ENCODE data around the gene KIF1B. TPM values are rescaled to one million over a fixed set of nuclear protein-coding genes. Genes with fewer than 3 reads are reported as not detected.
A peak's percentile ranks its signal among the peaks of the same experiment; 100 is the strongest.
"Not testable (repeated sequence)": the region's sequence is repeated elsewhere in the genome, so short reads cannot be mapped to it uniquely, and the experiment has no call there.

KIF1B gene
- total RNA-seq, 2 experiments from 2014 or later = 7.1 to 8.9 TPM

GRCh38 chr1:10217748-10218441 lies 7.5 kb downstream of the KIF1B start:
- no peak for TF ChIP-seq CTCF (IDR thresholded peaks at IDR 0.05)
- DNase-seq (no peak), ATAC-seq (peak; percentile 53)
- Mint-ChIP-seq H3K4me3 (no peak overlapping the region), H3K27ac (peak overlapping the region; percentile 33), H3K27me3 (no peaks in the 10 kb centered on the region), H3K9me3 (no peaks in the 10 kb centered on the region), H3K36me3 (ENCODE audit: low read depth) (peaks cover 1% of the 10 kb centered on the region), H3K4me1 (ENCODE audit: low read depth) (peaks cover 29% of the 10 kb centered on the region)
- ChIA-PET POLR2A (no interaction called here), CTCF (interaction anchor here (1.0 to 4.0 kb wide), 2 partner anchors 8 to 217 kb away, joined by 3 to 34 read pairs; partner anchors contain the start of gene KIF1B)
- intact Hi-C loops (cut with micrococcal nuclease) = loop anchor here (10.0 kb wide), 1 partner anchor 117 kb away; no protein-coding TSS in a partner anchor

GRCh38 chr1:10220200-10220599 lies 9.8 kb downstream of the KIF1B start:
- Mint-ChIP-seq H3K36me3 (ENCODE audit: low read depth) (peaks cover 1% of the 10 kb centered on the region), H3K27me3 (no peaks in the 10 kb centered on the region), H3K4me3 (no peak overlapping the region), H3K27ac (no peak overlapping the region), H3K9me3 (no peaks in the 10 kb centered on the region), H3K4me1 (ENCODE audit: low read depth) (peaks cover 21% of the 10 kb centered on the region)
- no peak for TF ChIP-seq CTCF (IDR thresholded peaks at IDR 0.05)
- ChIA-PET CTCF (interaction anchor here (4.0 kb wide), 1 partner anchor 10 kb away, joined by 34 read pairs; the partner anchor contains the start of gene KIF1B), POLR2A (interaction anchor here (0.6 to 0.7 kb wide), 2 partner anchors 130 to 1547 kb away, joined by 3 read pairs; no protein-coding TSS in a partner anchor)
- ATAC-seq (no peak), DNase-seq (no peak)
- intact Hi-C loops (cut with micrococcal nuclease) = no loop called here

- ATAC-seq; H3K36me3 Mint-ChIP-seq (ENCODE audit: low read depth); H3K27ac Mint-ChIP-seq; H3K27me3 Mint-ChIP-seq; H3K9me3 Mint-ChIP-seq; DNase-seq; intact Hi-C loops (cut with micrococcal nuclease); H3K4me3 Mint-ChIP-seq: not testable (repeated sequence)
- ChIA-PET POLR2A (interaction anchor here (0.6 kb wide), 1 partner anchor 1547 kb away, joined by 3 read pairs; no protein-coding TSS in a partner anchor), CTCF (interaction anchor here (4.0 kb wide), 1 partner anchor 11 kb away, joined by 34 read pairs; the partner anchor contains the start of gene KIF1B)
- peaks cover 20% of the 10 kb centered on the region for H3K4me1 Mint-ChIP-seq (ENCODE audit: low read depth)
Observed at GRCh38 chr1:10220657-10221056, 10.3 kb downstream of the KIF1B start.

- H3K4me1 Mint-ChIP-seq (ENCODE audit: low read depth) = peaks cover 5% of the 10 kb centered on the region
- H3K4me3 Mint-ChIP-seq = no peak overlapping the region
- ChIA-PET POLR2A (no interaction called here), CTCF (interaction anchor here (0.6 to 4.7 kb wide), 2 partner anchors 16 to 58 kb away, joined by 3 to 24 read pairs; partner anchors contain the start of gene KIF1B)
- H3K9me3 Mint-ChIP-seq = no peaks in the 10 kb centered on the region
- ATAC-seq (no peak), DNase-seq (no peak)
- H3K27me3 Mint-ChIP-seq = no peaks in the 10 kb centered on the region
- intact Hi-C loops (cut with micrococcal nuclease) = no loop called here
- H3K27ac Mint-ChIP-seq = no peak overlapping the region
- no peak for TF ChIP-seq CTCF (IDR thresholded peaks at IDR 0.05)
- H3K36me3 Mint-ChIP-seq (ENCODE audit: low read depth) = no peaks in the 10 kb centered on the region
Observed at GRCh38 chr1:10225573-10225972, 15.2 kb downstream of the KIF1B start.

GRCh38 chr1:10228528-10228927 lies 18.2 kb downstream of the KIF1B start:
- no peak overlapping the region for H3K4me3 Mint-ChIP-seq
- peaks cover 5% of the 10 kb centered on the region for H3K4me1 Mint-ChIP-seq (ENCODE audit: low read depth)
- H3K36me3 Mint-ChIP-seq (ENCODE audit: low read depth) = no peaks in the 10 kb centered on the region
- CTCF ChIA-PET = interaction anchor here (1.2 to 4.7 kb wide), 2 partner anchors 9 to 19 kb away, joined by 3 to 24 read pairs; partner anchors contain the start of gene KIF1B
- ATAC-seq = no peak
- no peaks in the 10 kb centered on the region for H3K9me3 Mint-ChIP-seq
- DNase-seq = no peak
- POLR2A ChIA-PET = no interaction called here
- TF ChIP-seq CTCF (IDR thresholded peaks at IDR 0.05) = no peak
- no peaks in the 10 kb centered on the region for H3K27me3 Mint-ChIP-seq
- intact Hi-C loops (cut with micrococcal nuclease) = no loop called here
- H3K27ac Mint-ChIP-seq = no peak overlapping the region
